Parathyroid adenoma (tissue), 2 donors: ENCODE results near the gene PCBP3.

Experiments
- H2AFZ ChIP-seq: fragments of 300-600 bp; sonication (generic); one replicate; pipeline ENCODE4 v1.7.0; 2017; ENCODE audit warnings: antibody characterized with exemption, mild to moderate bottlenecking
- H3K27ac ChIP-seq: fragments of 300-600 bp; sonication (generic); one replicate; pipeline ENCODE4 v1.7.0; 2017
- H3K27me3 ChIP-seq: fragments of 300-600 bp; sonication (generic); one replicate; pipeline ENCODE4 v1.7.0; 2017; ENCODE audit warnings: low read length; ENCODE audit not compliant: control insufficient read depth, insufficient read depth
- H3K36me3 ChIP-seq: fragments of 300-600 bp; sonication (generic); one replicate; pipeline ENCODE4 v1.7.0; 2017; ENCODE audit warnings: low read length; ENCODE audit not compliant: control insufficient read depth, insufficient read depth
- H3K4me1 ChIP-seq: fragments of 300-600 bp; sonication (generic); one replicate; pipeline ENCODE4 v1.7.0; 2017; ENCODE audit warnings: control low read depth
- H3K4me2 ChIP-seq: fragments of 300-600 bp; sonication (generic); one replicate; pipeline ENCODE4 v1.7.0; 2017; ENCODE audit warnings: low read length
- H3K4me3 ChIP-seq: fragments of 300-600 bp; sonication (generic); one replicate; pipeline ENCODE4 v1.7.0; 2017; ENCODE audit warnings: low read depth, low read length
- H3K79me2 ChIP-seq: fragments of 300-600 bp; sonication (generic); one replicate; pipeline ENCODE4 v1.7.0; 2017; ENCODE audit warnings: control low read depth
- H3K9ac ChIP-seq: fragments of 300-600 bp; sonication (generic); one replicate; pipeline ENCODE4 v1.7.0; 2017; ENCODE audit warnings: mild to moderate bottlenecking
- H3K9me3 ChIP-seq: fragments of 300-600 bp; sonication (generic); one replicate; pipeline ENCODE4 v1.7.0; 2017; ENCODE audit warnings: low read length; ENCODE audit not compliant: control insufficient read depth
- TF ChIP-seq, protein P1 (sequence below): fragments of 300-600 bp; sonication (generic); IDR thresholded peaks from one replicate; pipeline ENCODE4 v1.7.0; 2017; ENCODE audit warnings: antibody characterized with exemption, mild to moderate bottlenecking
- donor health status: primary hyperparathyroidism.

Gene PCBP3

DNA sequence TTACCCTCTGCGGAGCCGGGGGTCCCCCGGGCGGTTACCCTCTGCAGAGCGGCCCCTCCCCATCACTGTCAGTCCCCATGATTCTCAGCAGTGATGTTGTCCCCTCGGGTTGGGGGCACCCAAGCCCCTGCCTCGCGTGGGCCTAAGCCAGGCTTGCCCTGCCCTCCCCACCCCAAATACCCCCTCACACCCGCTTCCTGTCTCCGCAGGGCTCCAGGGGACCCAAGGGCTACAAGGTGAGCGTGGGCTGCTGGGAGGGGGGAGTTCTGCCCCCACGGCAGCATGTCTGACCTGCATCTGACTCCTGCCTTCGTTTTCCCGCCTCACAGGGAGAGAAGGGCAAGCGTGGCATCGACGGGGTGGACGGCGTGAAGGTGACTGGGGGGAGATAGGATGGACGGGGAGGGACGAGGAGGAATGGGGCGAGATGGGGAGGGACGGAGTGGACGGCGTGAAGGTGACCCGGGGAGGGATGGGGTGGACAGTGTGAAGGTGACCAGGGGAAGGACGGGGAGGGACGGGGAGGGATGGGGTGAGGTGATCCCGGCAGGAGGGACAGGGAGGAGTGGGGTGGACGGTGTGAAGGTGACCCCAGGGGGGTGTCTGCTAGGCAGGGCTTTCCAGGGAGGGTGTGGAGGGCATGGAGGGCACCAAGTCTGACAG, 346.7 kb downstream of the PCBP3 start:
- no peaks in the 10 kb centered on the region for H3K36me3 ChIP-seq
- H3K9ac ChIP-seq: no peak overlapping the region
- H3K4me2 ChIP-seq: no peak overlapping the region
- H3K4me1 ChIP-seq: no peaks in the 10 kb centered on the region
- H3K27me3 ChIP-seq: no peaks in the 10 kb centered on the region
- H3K4me3 ChIP-seq: no peak overlapping the region
- TF ChIP-seq, protein P1, sequence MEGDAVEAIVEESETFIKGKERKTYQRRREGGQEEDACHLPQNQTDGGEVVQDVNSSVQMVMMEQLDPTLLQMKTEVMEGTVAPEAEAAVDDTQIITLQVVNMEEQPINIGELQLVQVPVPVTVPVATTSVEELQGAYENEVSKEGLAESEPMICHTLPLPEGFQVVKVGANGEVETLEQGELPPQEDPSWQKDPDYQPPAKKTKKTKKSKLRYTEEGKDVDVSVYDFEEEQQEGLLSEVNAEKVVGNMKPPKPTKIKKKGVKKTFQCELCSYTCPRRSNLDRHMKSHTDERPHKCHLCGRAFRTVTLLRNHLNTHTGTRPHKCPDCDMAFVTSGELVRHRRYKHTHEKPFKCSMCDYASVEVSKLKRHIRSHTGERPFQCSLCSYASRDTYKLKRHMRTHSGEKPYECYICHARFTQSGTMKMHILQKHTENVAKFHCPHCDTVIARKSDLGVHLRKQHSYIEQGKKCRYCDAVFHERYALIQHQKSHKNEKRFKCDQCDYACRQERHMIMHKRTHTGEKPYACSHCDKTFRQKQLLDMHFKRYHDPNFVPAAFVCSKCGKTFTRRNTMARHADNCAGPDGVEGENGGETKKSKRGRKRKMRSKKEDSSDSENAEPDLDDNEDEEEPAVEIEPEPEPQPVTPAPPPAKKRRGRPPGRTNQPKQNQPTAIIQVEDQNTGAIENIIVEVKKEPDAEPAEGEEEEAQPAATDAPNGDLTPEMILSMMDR: no peak
- no peak overlapping the region for H3K27ac ChIP-seq
- no peaks in the 10 kb centered on the region for H3K9me3 ChIP-seq
- H2AFZ ChIP-seq: no peak overlapping the region
- H3K79me2 ChIP-seq: no peaks in the 10 kb centered on the region

GRCh38 chr21:45990741-45991605, 347.4 kb downstream of the PCBP3 start:
- Histone ChIP-seq H3K9ac (no peak overlapping the region), H2AFZ (no peak overlapping the region), H3K79me2 (no peaks in the 10 kb centered on the region), H3K4me1 (no peaks in the 10 kb centered on the region), H3K9me3 (no peaks in the 10 kb centered on the region), H3K4me3 (no peak overlapping the region), H3K27ac (no peak overlapping the region), H3K27me3 (no peaks in the 10 kb centered on the region), H3K36me3 (no peaks in the 10 kb centered on the region), H3K4me2 (no peak overlapping the region)
- TF ChIP-seq, protein P1: no peak

DNA sequence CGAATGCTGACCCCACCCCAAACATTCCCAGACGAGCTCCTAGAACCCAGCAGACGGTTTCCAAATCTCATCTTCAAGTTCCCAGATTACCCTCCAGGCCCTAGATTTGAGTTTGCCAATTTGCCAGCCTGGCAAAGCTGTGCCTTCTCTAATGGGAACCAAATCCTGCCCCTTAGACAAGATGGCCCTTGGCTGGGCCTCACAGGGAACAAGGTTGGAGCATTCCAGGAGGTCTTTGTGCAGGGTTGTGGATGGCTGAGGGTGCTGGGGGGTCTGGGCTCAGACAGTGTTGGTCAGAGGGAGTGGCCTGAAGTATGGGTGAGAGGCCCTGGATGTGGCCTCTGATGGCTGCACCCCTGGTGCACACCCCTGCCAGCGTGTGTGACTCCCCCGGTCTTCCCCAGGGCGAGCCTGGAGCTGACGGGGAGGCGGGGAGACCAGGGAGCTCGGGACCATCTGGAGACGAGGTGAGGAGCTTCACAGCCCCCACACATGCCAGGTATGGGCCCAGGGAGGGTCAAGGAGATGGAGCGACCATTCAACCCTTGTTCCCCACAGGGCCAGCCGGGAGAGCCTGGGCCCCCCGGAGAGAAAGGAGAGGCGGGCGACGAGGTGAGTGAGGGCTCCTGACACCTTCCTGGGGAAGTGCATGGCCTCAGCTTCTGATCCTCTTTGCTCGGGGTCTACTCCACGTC, 348.2 kb downstream of the PCBP3 start:
- H3K4me3 ChIP-seq: no peak overlapping the region
- H3K4me2 ChIP-seq: no peak overlapping the region
- no peak overlapping the region for H3K9ac ChIP-seq
- no peaks in the 10 kb centered on the region for H3K4me1 ChIP-seq
- no peak overlapping the region for H3K27ac ChIP-seq
- TF ChIP-seq, protein P1: no peak
- H3K36me3 ChIP-seq: no peaks in the 10 kb centered on the region
- H3K79me2 ChIP-seq: no peaks in the 10 kb centered on the region
- no peaks in the 10 kb centered on the region for H3K9me3 ChIP-seq
- H3K27me3 ChIP-seq: no peaks in the 10 kb centered on the region
- no peak overlapping the region for H2AFZ ChIP-seq
